GM10248 (cell line): ENCODE results near the gene RBM28.

Experiments
- CTCF ChIA-PET: fragments of 300-600 bp; sonication (Branson Sonifier 250); formaldehyde crosslinking; extraction: SDS; loops from one replicate; lab custom pipeline; 2021; ENCODE audit warnings: antibody characterized with exemption; lab: Yijun Ruan, JAX
- POLR2A ChIA-PET: fragments of 350-650 bp; sonication (Branson Sonifier 250); formaldehyde crosslinking; extraction: SDS; loops from one replicate; lab custom pipeline; 2020; ENCODE audit warnings: antibody characterized with exemption; lab: Yijun Ruan, JAX
- DNase-seq: peaks from one replicate; pipeline ENCODE4 v3.0.0; 2012; ENCODE audit errors: extremely low spot score
- TF ChIP-seq, protein P1 (sequence below): IDR thresholded peaks from 2 replicates; pipeline ENCODE4 v1.5.1; 2012; ENCODE audit warnings: mild to moderate bottlenecking, low read depth; ENCODE audit errors: extremely low read depth, missing control alignments, control extremely low read depth

The RBM28 gene

DNA sequence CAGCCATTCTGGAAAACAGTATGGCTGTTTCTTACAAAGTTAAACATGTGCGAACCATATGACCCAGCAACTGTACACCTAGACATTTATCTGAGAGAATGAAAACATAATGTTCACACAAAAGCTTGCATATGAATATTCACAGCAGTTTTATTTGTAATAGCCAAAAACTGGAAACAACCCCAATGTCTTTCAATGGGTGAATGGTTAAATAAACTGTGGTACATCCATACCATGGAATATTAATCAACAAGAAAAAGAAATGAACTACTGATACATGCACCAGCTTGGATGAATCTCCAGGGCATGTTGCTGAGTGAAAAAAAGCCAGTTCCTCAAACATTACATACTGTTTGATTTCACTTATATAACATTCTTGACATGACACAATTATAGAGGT lies 65.3 kb downstream of the RBM28 start:
- TF ChIP-seq, protein P1, sequence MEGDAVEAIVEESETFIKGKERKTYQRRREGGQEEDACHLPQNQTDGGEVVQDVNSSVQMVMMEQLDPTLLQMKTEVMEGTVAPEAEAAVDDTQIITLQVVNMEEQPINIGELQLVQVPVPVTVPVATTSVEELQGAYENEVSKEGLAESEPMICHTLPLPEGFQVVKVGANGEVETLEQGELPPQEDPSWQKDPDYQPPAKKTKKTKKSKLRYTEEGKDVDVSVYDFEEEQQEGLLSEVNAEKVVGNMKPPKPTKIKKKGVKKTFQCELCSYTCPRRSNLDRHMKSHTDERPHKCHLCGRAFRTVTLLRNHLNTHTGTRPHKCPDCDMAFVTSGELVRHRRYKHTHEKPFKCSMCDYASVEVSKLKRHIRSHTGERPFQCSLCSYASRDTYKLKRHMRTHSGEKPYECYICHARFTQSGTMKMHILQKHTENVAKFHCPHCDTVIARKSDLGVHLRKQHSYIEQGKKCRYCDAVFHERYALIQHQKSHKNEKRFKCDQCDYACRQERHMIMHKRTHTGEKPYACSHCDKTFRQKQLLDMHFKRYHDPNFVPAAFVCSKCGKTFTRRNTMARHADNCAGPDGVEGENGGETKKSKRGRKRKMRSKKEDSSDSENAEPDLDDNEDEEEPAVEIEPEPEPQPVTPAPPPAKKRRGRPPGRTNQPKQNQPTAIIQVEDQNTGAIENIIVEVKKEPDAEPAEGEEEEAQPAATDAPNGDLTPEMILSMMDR: no peak
- POLR2A ChIA-PET: no interaction called here
- CTCF ChIA-PET: no interaction called here
- DNase-seq: no peak

DNA sequence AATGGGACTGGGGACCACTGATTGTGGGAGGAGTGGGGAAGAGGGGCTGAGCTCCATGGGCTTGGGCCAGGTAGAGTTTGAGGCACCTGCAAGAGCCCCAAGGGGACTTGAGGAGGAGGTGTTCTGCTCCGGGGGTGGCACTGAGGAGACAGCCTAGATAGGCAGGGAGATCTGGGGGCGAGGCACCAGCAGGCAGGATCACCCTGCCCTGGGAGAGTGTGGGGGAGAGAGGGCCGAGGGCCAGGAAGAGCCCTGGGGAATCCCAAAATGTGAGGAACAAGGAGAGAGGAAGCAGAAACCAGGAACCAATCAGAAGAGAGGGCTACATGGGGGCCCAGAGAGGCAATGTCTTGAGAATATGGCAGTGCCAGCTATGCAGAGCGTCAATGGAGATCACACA lies 68.0 kb downstream of the RBM28 start:
- TF ChIP-seq, protein P1: no peak
- no peak for DNase-seq
- POLR2A ChIA-PET: no interaction called here
- CTCF ChIA-PET: interaction anchor here (1.1 kb wide), 1 partner anchor 738 kb away, joined by 3 read pairs; no protein-coding TSS in a partner anchor

DNA sequence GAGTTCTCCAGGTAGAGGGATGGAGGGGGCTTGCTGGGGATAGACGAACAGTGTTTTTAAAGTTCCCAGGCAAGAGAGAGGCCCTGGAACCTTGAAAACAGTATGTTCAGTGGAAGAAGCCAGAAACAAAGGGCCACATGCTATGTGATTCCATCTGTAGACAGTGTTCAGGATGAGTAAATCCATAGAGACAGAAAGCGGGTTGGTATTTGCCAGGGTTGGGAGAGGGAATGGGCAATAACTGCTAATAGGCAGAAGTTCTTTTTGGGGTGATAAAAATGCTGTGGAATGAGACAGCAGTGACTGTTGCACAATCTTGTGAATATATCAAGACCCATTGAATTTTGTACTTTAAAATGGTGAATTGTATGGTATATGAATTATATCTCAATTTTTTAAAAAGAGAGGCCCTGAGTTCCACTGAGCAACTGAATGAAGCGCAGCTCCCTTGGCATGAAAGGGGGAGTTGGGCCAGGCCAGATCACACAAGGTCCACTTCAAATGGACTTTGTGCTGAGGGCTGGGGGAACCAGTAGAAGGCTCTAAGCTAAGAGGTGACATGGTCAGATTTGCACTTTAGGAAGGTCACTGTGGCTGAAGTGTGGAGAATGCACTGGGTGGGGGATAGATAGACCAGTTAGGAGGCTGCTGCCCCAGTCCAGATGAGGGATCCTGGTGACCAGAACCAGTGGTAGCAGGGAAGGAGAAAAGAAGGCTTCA lies 68.7 kb downstream of the RBM28 start:
- POLR2A ChIA-PET: no interaction called here
- no peak for DNase-seq
- TF ChIP-seq, protein P1: no peak
- CTCF ChIA-PET: interaction anchor here (1.1 kb wide), 1 partner anchor 737 kb away, joined by 3 read pairs; no protein-coding TSS in a partner anchor

DNA sequence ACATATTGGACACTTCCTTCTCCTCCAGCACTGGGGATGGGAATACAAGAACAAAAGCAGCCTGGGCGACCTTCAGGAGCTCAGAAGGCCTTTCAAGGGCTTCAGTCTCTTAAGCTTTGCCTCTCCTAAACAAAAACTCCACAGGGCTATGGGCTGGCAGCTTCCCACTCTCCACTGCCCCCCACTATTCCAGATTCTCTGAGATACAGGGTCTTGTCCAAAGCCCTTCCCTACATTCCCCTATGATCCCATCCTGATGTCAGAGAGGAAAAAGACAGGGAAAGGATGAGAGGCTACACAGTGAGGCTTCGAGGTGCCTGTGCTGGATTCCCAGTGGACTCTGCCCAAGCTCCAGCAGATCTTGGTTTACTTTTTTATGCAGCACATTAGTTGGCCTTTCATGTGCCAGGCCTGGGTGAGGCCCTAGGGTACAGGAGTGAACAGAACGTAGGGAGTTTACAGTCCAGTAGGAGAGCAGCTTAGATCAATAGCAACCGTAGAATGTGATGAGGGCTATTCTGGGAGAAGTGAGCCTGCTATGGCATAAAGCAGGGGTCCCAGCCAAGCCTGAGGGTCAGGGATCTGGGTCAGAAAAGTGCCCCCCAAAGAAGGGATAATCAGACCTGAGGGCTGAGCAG lies 69.3 kb downstream of the RBM28 start:
- no peak for DNase-seq
- POLR2A ChIA-PET: no interaction called here
- CTCF ChIA-PET: no interaction called here
- TF ChIP-seq, protein P1: no peak

DNA sequence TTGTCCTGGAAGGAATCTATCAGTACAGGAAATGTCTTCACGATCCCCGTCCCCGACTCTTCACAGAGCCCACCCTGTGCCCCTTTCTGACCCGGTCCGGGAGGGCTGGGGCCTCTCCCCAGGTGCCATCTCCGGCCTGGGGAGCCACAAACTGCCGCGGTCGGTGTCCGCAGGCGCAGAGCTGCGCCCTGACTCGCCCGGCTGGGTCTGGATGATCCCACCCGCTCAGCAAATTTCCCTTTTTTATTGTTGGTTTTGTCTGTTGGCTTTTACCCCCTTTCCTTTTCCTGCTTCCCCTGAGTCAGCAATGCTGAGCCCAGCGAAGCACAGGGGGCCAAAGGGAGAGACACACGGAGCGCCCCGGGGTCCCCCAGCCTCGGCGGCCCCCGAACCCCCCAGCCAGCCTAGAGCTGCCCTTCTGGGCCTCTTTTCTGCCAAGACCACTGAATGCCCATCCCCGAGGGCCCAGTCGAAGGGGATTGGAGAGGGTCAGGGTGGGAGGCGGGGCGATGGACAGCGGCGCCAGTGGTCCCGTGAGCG lies 71.7 kb downstream of the RBM28 start:
- ChIA-PET CTCF (no interaction called here), POLR2A (no interaction called here)
- no peak for DNase-seq
- TF ChIP-seq, protein P1: no peak

DNA sequence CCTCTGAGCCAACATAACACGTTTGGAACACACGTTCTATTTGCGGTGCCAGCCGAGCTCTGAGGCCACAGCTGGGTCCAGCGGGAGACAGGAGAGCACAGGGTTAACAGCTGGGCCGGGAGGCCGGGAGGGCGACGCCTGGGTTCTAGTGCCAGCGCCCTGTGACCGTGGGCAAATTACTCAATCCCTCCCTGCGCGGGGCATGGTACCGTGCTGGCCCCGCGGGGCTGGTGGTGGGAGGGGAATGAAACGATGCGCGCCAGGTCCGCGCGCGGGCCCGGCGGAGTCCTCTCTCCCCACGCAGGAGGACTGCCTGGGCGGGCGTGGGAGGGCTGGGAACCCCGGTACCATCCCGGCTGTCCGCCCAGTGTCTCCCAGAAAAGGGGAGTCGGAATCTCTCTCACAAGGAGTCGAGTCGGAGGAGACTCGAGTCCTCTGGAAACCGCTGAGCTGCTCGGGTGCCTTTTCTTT lies 72.2 kb downstream of the RBM28 start:
- TF ChIP-seq, protein P1: no peak
- no peak for DNase-seq
- POLR2A ChIA-PET: no interaction called here
- CTCF ChIA-PET: no interaction called here
